GM23338 (cell line): ENCODE measurements around the gene SLC38A10. TPM values are rescaled to one million over a fixed set of nuclear protein-coding genes. Genes with fewer than 3 reads are reported as not detected.

Experiments used
- ATAC-seq: fragments of 200-7000 bp; cut with Tn5 transposase; 3 replicates; pipeline ENCODE4 v1.9.1; 2020
- DNase-seq: peaks from one replicate; pipeline ENCODE4 v3.0.0-alpha.2; 2015; ENCODE audit warnings: low spot score
- H2AFZ ChIP-seq: fragments of 200-600 bp; sonication (generic); 2 replicates; pipeline ENCODE4 v1.8.0; 2016; ENCODE audit warnings: antibody characterized with exemption, mild to moderate bottlenecking, moderate library complexity
- H3F3A ChIP-seq: fragments of 200-600 bp; sonication (generic); replicated peaks from 2 replicates; pipeline ENCODE4 v1.8.0; 2017; ENCODE audit warnings: antibody characterized with exemption, mixed run types, low read depth
- H3K27ac ChIP-seq: fragments of 200-600 bp; sonication (generic); 2 replicates; pipeline ENCODE4 v1.6.1; 2016; ENCODE audit warnings: low read depth
- H3K27me3 ChIP-seq: fragments of 200-600 bp; sonication (generic); 2 replicates; pipeline ENCODE4 v1.8.0; 2016; ENCODE audit warnings: mild to moderate bottlenecking, mixed run types, moderate library complexity; ENCODE audit not compliant: insufficient read depth
- H3K36me3 ChIP-seq: fragments of 200-600 bp; sonication (generic); 2 replicates; pipeline ENCODE4 v1.8.0; 2016; ENCODE audit warnings: mild to moderate bottlenecking; ENCODE audit not compliant: insufficient read depth
- H3K4me1 ChIP-seq: fragments of 200-600 bp; sonication (generic); 2 replicates; pipeline ENCODE4 v1.8.0; 2016; ENCODE audit warnings: mild to moderate bottlenecking, moderate library complexity; ENCODE audit not compliant: insufficient read depth
- H3K4me2 ChIP-seq: fragments of 200-600 bp; sonication (generic); 2 replicates; pipeline ENCODE4 v1.7.1; 2017; ENCODE audit warnings: mixed run types
- H3K4me3 ChIP-seq: fragments of 200-600 bp; sonication (generic); 2 replicates; pipeline ENCODE4 v1.6.1; 2016; ENCODE audit warnings: mixed run types
- H3K79me2 ChIP-seq: fragments of 200-600 bp; sonication (generic); replicated peaks from 2 replicates; pipeline ENCODE4 v1.8.0; 2017; ENCODE audit warnings: mild to moderate bottlenecking; ENCODE audit not compliant: insufficient read depth
- H3K9me2 ChIP-seq: fragments of 200-600 bp; sonication (generic); 2 replicates; pipeline ENCODE4 v1.8.0; 2017; ENCODE audit not compliant: insufficient read depth
- H4K20me1 ChIP-seq: fragments of 200-600 bp; sonication (generic); replicated peaks from 2 replicates; pipeline ENCODE4 v1.8.0; 2017; ENCODE audit warnings: mild to moderate bottlenecking; ENCODE audit not compliant: insufficient read depth
- H3K27ac Mint-ChIP-seq: 2 replicates; pipeline ENCODE4 v1.8.0; 2020; ENCODE audit warnings: inconsistent platforms, mild to moderate bottlenecking, moderate library complexity, mixed read lengths
- H3K27me3 Mint-ChIP-seq: 3 replicates; pipeline ENCODE4 v1.8.0; 2022; ENCODE audit warnings: low read depth, mild to moderate bottlenecking, moderate library complexity, mixed read lengths, inconsistent platforms; ENCODE audit not compliant: insufficient read depth, poor library complexity
- H3K36me3 Mint-ChIP-seq: 3 replicates; pipeline ENCODE4 v1.8.0; 2021; ENCODE audit warnings: low read depth, mild to moderate bottlenecking, inconsistent platforms, moderate library complexity, mixed read lengths
- H3K4me1 Mint-ChIP-seq: 3 replicates; pipeline ENCODE4 v1.8.0; 2020; ENCODE audit warnings: mild to moderate bottlenecking, inconsistent platforms, mixed read lengths
- H3K4me3 Mint-ChIP-seq: 3 replicates; pipeline ENCODE4 v1.8.0; 2021; ENCODE audit warnings: moderate library complexity, mild to moderate bottlenecking, inconsistent platforms, mixed read lengths
- H3K9me3 Mint-ChIP-seq: 3 replicates; pipeline ENCODE4 v1.8.0; 2020; ENCODE audit warnings: moderate library complexity, mild to moderate bottlenecking, inconsistent platforms, mixed read lengths
- ETS1 ChIP-seq: IDR thresholded peaks from 2 replicates; pipeline ENCODE4 v1.6.1; 2016; ENCODE audit warnings: antibody characterized with exemption
- EZH2phosphoT487 ChIP-seq: fragments of 200-600 bp; sonication (generic); IDR thresholded peaks from one replicate; pipeline ENCODE4 v1.8.1; 2018; ENCODE audit warnings: antibody characterized with exemption; ENCODE audit not compliant: unreplicated experiment
- JUNB ChIP-seq: IDR thresholded peaks from one replicate; pipeline ENCODE4 v1.6.1; 2016; ENCODE audit warnings: antibody characterized with exemption; ENCODE audit not compliant: unreplicated experiment
- POLR2AphosphoS5 ChIP-seq: IDR thresholded peaks from 2 replicates; pipeline ENCODE4 v1.6.1; 2016; ENCODE audit warnings: antibody characterized with exemption, low read depth
- REST ChIP-seq: IDR thresholded peaks from one replicate; pipeline ENCODE4 v1.6.1; 2018; ENCODE audit warnings: antibody characterized with exemption; ENCODE audit not compliant: unreplicated experiment
- STAT1 ChIP-seq: IDR thresholded peaks from one replicate; pipeline ENCODE4 v1.6.1; 2016; ENCODE audit warnings: antibody characterized with exemption; ENCODE audit not compliant: unreplicated experiment
- ZNF114 ChIP-seq: fragments of 250-450 bp; sonication (Bioruptor Pico); IDR thresholded peaks from 2 replicates; pipeline ENCODE4 v1.5.0; 2020; ENCODE audit warnings: mild to moderate bottlenecking, moderate library complexity
- ZNF462 ChIP-seq: fragments of 250-450 bp; sonication (Bioruptor Pico); IDR thresholded peaks from 2 replicates; pipeline ENCODE4 v1.5.0; 2020; ENCODE audit warnings: mild to moderate bottlenecking, moderate library complexity
- polyA plus RNA-seq: library from polyadenylated mRNA; unstranded; fragments of >200 nt; fragmentation: Nextera tagmentation; extraction: Ambion mirVana; gene quantifications from 2 replicates; pipeline ENCODE4 v1.2.1, GENCODE V29; 2016
- total RNA-seq: library from RNA; depleted of rRNA; stranded (reverse); fragments of >200 nt; shearing (Covaris generic); gene quantifications from 2 replicates; pipeline ENCODE4 v1.2.3, GENCODE V29; 2014

The SLC38A10 gene
- total and polyA plus RNA-seq, 2 experiments from 2014 or later: 17.1 to 55.8 TPM

- TF ChIP-seq REST (no peak), POLR2AphosphoS5 (no peak)
These were observed 12.8 kb upstream of the SLC38A10 start (continued) for GRCh38 chr17:81307636-81308560.

GRCh38 chr17:81306898-81307510, 11.9 kb upstream of the SLC38A10 start:
- H3K4me3 ChIP-seq: no peak overlapping the region
- no peaks in the 10 kb centered on the region for H4K20me1 ChIP-seq
- H3K79me2 ChIP-seq: no peaks in the 10 kb centered on the region
- H3K4me1 ChIP-seq: peaks cover 13% of the 10 kb centered on the region; the same call in 1 of the 2 replicates
- DNase-seq (no peak), ATAC-seq (no peak)
- peaks cover 6% of the 10 kb centered on the region for H3K27me3 Mint-ChIP-seq
- no peak overlapping the region for H3K27ac Mint-ChIP-seq
- H3K4me2 ChIP-seq: no peak overlapping the region
- H3K4me1 Mint-ChIP-seq: peaks cover 10% of the 10 kb centered on the region
- no peaks in the 10 kb centered on the region for H3K36me3 ChIP-seq
- no peak overlapping the region for H3K27ac ChIP-seq
- H2AFZ ChIP-seq: no peak overlapping the region
- H3K27me3 ChIP-seq: no peaks in the 10 kb centered on the region
- no peaks in the 10 kb centered on the region for H3K36me3 Mint-ChIP-seq
- no peak overlapping the region for H3K4me3 Mint-ChIP-seq
- H3F3A ChIP-seq: no peaks in the 10 kb centered on the region
- peaks cover 6% of the 10 kb centered on the region; the same call in 1 of the 3 replicates for H3K9me3 Mint-ChIP-seq
- no peaks in the 10 kb centered on the region for H3K9me2 ChIP-seq
- TF ChIP-seq JUNB (no peak), REST (no peak), ZNF114 (no peak), EZH2phosphoT487 (no peak), ETS1 (no peak), ZNF462 (CRISPR knock-in tag) (no peak), STAT1 (no peak), POLR2AphosphoS5 (no peak)
